WERI-Rb-1 (cell line): ENCODE data around the gene MTERF1.

Experiments
- DNase-seq: peaks from one replicate; pipeline ENCODE4 v3.0.0-alpha.2; 2020
- H3K27ac ChIP-seq: fragments of 250-450 bp; sonication (Bioruptor Pico); 2 replicates; pipeline ENCODE4 v1.5.1; 2020; ENCODE audit warnings: mild to moderate bottlenecking, moderate library complexity
- H3K27me3 ChIP-seq: fragments of 250-450 bp; sonication (Bioruptor Pico); 2 replicates; pipeline ENCODE4 v1.5.1; 2021; ENCODE audit warnings: mild to moderate bottlenecking, low read depth, moderate library complexity; ENCODE audit not compliant: insufficient read depth, severe bottlenecking
- H3K36me3 ChIP-seq: fragments of 250-450 bp; sonication (Bioruptor Pico); 2 replicates; pipeline ENCODE4 v1.5.1; 2020; ENCODE audit warnings: mild to moderate bottlenecking, moderate library complexity
- H3K4me3 ChIP-seq: 2 replicates; pipeline ENCODE4 v1.5.1; 2011; ENCODE audit warnings: low read depth, mild to moderate bottlenecking, control low read depth, low read length
- H3K9me3 ChIP-seq: fragments of 250-450 bp; sonication (Bioruptor Pico); 2 replicates; pipeline ENCODE4 v1.5.1; 2021; ENCODE audit warnings: mild to moderate bottlenecking, moderate library complexity; ENCODE audit not compliant: severe bottlenecking
- TF ChIP-seq, protein P1 (sequence below): IDR thresholded peaks from 2 replicates; pipeline ENCODE4 v1.5.1; 2011; ENCODE audit warnings: low read depth, mild to moderate bottlenecking, control low read depth, inconsistent platforms, low read length

MTERF1 gene

GRCh38 chr7:91916051-91916440, 35.5 kb upstream of the MTERF1 start:
- Histone ChIP-seq H3K36me3 (no peaks in the 10 kb centered on the region), H3K9me3 (no peaks in the 10 kb centered on the region), H3K27me3 (no peaks in the 10 kb centered on the region), H3K27ac (no peak overlapping the region), H3K4me3 (no peak overlapping the region)
- TF ChIP-seq, protein P1, sequence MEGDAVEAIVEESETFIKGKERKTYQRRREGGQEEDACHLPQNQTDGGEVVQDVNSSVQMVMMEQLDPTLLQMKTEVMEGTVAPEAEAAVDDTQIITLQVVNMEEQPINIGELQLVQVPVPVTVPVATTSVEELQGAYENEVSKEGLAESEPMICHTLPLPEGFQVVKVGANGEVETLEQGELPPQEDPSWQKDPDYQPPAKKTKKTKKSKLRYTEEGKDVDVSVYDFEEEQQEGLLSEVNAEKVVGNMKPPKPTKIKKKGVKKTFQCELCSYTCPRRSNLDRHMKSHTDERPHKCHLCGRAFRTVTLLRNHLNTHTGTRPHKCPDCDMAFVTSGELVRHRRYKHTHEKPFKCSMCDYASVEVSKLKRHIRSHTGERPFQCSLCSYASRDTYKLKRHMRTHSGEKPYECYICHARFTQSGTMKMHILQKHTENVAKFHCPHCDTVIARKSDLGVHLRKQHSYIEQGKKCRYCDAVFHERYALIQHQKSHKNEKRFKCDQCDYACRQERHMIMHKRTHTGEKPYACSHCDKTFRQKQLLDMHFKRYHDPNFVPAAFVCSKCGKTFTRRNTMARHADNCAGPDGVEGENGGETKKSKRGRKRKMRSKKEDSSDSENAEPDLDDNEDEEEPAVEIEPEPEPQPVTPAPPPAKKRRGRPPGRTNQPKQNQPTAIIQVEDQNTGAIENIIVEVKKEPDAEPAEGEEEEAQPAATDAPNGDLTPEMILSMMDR, result no peak
- no peak for DNase-seq

DNA sequence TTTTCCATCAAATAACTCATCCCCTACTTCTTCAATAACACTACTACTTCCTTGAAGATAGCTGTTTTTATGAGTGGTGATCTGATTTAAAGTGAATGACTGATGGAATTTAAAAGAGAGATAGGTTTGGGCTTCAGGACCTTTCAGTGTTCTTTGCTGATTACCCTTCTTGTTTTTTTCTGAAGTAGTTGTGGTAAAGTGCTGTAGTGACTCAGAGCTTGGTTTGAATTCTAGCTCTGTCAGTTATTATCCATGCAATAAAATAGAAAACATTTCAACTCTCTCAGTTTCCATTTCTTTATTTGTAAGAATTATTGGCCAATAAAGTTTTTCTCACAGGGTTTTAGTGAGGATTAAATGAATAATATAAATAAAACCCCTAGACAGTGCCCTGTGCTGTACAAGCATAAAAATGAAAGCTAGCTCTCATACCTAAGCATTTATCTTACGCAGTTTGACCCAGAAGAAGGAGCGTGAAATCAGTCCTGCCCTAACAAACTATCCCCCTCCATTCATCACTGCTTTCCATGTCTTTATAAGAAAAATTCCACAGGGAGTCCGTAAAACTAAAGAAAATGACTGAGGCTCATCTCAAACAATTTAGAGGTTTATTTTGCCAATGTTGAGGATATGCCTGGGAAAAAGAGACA, 35.0 kb upstream of the MTERF1 start:
- DNase-seq, result no peak
- no peak overlapping the region for H3K27ac ChIP-seq
- H3K36me3 ChIP-seq, result no peaks in the 10 kb centered on the region

GRCh38 chr7:91913612-91914011, 33.1 kb upstream of the MTERF1 start:
- TF ChIP-seq, protein P1, result no peak
- no peak overlapping the region for H3K4me3 ChIP-seq
- no peak overlapping the region for H3K27ac ChIP-seq
- H3K27me3 ChIP-seq, result no peaks in the 10 kb centered on the region
- DNase-seq, result no peak
- H3K9me3 ChIP-seq, result no peaks in the 10 kb centered on the region
- H3K36me3 ChIP-seq, result no peaks in the 10 kb centered on the region

More for the DNA sequence above, 35.0 kb upstream of the MTERF1 start:
- Histone ChIP-seq H3K27me3 (no peaks in the 10 kb centered on the region), H3K9me3 (no peaks in the 10 kb centered on the region), H3K4me3 (no peak overlapping the region)
- TF ChIP-seq, protein P1, result no peak

DNA sequence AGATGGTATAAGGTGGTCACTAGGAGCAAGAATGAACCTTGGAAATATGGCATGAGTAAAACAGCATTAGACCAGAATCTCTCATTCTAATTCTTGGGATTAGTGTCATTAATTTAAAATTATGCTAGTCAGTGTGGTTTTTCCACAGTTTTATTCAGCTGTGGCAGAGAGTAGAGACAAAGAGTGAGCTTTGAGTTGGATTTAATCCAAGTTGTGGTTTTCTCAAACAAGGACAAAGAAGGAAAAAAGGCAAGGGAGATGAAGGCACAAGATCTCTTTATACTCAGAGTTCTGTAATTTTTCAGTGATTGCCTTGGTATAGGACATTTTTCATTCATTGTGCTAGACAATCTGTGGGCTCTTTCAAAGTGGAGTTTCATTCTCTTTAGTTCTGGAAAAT, 32.0 kb upstream of the MTERF1 start:
- no peak overlapping the region for H3K27ac ChIP-seq
- no peak for DNase-seq
- H3K27me3 ChIP-seq, result no peaks in the 10 kb centered on the region
- H3K36me3 ChIP-seq, result no peaks in the 10 kb centered on the region
- H3K4me3 ChIP-seq, result no peak overlapping the region
- H3K9me3 ChIP-seq, result no peaks in the 10 kb centered on the region
- TF ChIP-seq, protein P1, result no peak

GRCh38 chr7:91911121-91911520, 30.6 kb upstream of the MTERF1 start:
- no peak overlapping the region for H3K4me3 ChIP-seq
- H3K27ac ChIP-seq, result no peak overlapping the region
- DNase-seq, result no peak
- H3K27me3 ChIP-seq, result no peaks in the 10 kb centered on the region
- TF ChIP-seq, protein P1, result no peak
- H3K36me3 ChIP-seq, result no peaks in the 10 kb centered on the region
- H3K9me3 ChIP-seq, result no peaks in the 10 kb centered on the region

- DNase-seq, result no peak
- TF ChIP-seq, protein P1, result no peak
- Histone ChIP-seq H3K36me3 (no peaks in the 10 kb centered on the region), H3K27ac (no peak overlapping the region), H3K9me3 (no peaks in the 10 kb centered on the region), H3K4me3 (no peak overlapping the region), H3K27me3 (no peaks in the 10 kb centered on the region)
Measured at GRCh38 chr7:91910171-91910570, 29.7 kb upstream of the MTERF1 start.
